Stimulated activated CD8-positive, alpha-beta memory T cell treated with anti-CD3 and anti-CD28 coated beads, Interleukin-7, amount 100 ng/mL, for 24 hours (primary cell): ENCODE data around the gene DUSP10.

ENCODE experiments used
- DNase-seq: peaks from one replicate; pipeline ENCODE4 v3.0.0-alpha.2; 2020; ENCODE audit warnings: low read depth

Gene DUSP10

GRCh38 chr1:221741703-221742554 is at the start of gene DUSP10:
Gene DUSP10 (minus strand): TSS chr1:221742089. CDS start chr1:221739744, 2,345 bp downstream.
- DNase-seq: peak; percentile 95

DNA sequence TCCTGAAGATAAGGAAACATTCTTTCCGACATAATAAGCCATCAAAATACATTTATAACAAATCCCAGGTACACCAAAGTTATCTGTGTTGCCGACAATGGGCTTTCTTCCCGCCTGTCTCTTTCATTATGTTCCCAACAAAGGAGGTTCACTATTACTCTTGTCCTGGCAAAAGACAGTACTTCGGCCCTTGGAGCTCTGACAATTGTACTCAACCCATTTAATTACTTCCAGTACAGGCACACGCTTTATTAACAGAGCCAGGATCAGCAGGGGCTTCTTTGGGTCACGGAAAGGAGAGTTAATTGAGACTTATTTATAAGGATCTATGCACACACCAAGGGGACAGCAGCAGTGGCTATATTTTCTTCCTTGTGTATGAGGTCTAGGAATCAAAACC is 46.6 kb upstream of the DUSP10 start:
- no peak for DNase-seq

GRCh38 chr1:221786647-221787046 is 44.8 kb upstream of the DUSP10 start:
- no peak for DNase-seq

- no peak for DNase-seq
These were observed 42.0 kb upstream of the DUSP10 start for GRCh38 chr1:221783936-221784335.

- no peak for DNase-seq
These were observed 41.5 kb upstream of the DUSP10 start for GRCh38 chr1:221783437-221783836.

DNA sequence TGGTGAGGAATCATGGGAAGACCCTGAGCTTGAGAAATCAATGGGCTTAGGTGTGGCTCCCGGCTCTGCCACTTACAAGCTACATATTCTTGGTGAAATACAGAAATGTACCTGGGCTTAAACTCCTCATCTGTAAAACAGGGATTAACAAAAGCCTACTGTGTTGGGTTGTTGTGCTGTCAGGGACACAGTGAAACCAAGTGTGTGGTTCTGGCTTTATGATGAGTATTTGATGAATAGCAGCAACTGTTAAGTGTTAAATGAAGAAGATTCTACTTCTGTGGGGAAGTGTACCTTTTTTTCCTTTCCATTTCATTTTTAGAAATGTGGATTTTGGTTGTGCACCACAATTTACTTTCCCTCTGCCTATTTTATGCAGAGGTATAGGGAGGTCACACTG is 41.1 kb upstream of the DUSP10 start:
- DNase-seq: no peak

DNA sequence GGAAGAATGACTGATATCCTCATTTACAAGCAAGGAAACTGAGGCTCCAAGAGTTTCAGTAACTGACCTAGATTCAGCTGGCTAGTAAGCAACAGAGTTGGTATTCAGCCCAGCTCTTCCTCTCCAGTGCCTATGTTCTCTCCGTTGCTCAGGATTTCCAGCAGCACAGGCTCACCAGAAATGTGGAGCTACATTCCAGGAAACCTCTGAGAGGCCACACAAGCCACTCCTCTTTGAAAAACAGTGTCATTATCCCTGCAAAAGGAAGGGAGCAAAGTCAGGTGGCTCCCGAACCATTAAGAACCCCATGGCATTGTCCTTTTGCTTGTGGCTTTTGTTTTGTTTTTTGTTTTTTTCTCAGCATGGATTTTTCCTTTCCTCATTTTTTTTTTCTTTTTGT is 40.6 kb upstream of the DUSP10 start:
- no peak for DNase-seq

- DNase-seq: no peak
These were observed 39.3 kb upstream of the DUSP10 start for GRCh38 chr1:221781102-221781755.

- DNase-seq: no peak
These were observed 38.3 kb upstream of the DUSP10 start for GRCh38 chr1:221780175-221780574.

DNA sequence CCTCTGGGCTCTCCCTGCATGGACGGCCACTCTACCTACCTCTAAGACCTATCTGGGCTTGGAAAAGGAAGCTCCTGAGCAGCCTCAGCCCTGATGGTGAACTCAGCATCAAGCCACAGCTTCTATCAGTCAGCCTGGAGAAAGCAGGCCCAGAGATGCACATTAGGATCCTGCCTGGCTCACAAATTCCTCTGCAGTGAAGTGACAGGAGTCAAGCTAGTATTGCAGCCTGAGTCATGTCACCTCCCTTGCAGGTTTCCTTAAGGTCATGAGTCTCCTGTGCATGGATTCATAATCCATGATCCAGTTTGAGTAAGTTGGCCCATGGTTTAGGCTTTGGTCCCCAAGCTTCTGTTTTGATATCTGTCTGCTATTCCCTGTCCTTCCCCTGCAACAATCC is 37.9 kb upstream of the DUSP10 start:
- no peak for DNase-seq

DNA sequence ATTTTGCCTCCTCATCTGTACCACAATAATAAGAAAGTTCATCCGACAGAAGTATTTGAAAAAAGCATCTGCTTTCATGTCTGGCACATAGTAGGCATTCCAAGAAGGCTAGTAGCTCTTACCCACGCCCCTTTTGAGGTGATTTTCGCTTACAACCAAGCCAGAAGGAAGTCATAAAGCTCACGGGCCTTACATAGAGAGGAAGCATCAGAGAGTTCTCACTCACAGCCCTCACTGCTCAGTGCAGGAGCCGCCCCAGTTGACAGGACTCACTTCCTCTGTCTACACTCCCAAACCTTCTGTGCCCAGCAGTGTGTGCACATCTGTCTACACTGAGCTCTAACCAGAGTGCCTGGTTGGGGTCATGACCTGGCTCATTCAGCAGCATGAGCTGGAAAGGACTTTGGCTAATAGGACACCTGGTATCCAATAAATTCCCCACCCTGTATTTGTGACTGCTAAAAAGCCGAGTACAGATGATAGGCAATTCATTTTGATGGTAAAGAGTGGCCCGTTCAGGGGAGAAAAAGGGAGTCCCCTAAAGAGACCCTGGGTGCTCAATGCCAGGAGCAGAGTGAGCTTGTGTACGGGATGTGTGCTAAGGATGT is 36.8 kb upstream of the DUSP10 start:
- no peak for DNase-seq

GRCh38 chr1:221778125-221778524 is 36.2 kb upstream of the DUSP10 start:
- DNase-seq: no peak

DNA sequence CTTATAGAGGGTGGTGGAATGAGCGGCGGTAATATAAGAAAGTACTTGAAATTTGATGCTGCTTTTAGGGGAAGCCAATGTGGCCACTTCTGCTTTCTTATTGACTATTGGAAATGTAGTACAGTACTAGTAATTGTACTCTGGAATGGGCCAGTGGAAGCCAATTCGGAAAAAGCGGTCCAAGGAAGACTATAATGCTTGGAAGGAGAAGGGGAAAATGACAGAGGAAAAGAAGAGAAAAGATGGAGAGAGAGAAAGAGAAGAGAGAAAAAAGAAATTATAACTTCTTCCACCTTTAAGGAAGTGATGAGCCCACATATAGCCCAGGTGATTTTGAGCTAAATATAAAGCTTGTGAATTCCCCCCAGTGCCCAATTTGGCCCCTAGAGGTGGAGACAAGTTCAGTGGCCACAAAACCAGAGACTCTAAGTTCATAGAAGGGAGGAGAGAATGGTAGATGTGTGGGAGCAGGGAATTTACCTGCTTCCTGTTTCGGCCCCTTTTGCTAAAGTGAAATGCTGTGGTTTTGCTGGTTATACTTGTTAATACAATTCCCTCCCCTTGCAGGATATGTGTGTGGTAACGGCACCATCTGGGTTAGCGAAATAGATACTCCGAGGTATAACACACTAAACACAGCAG is 35.7 kb upstream of the DUSP10 start:
- DNase-seq: no peak

DNA sequence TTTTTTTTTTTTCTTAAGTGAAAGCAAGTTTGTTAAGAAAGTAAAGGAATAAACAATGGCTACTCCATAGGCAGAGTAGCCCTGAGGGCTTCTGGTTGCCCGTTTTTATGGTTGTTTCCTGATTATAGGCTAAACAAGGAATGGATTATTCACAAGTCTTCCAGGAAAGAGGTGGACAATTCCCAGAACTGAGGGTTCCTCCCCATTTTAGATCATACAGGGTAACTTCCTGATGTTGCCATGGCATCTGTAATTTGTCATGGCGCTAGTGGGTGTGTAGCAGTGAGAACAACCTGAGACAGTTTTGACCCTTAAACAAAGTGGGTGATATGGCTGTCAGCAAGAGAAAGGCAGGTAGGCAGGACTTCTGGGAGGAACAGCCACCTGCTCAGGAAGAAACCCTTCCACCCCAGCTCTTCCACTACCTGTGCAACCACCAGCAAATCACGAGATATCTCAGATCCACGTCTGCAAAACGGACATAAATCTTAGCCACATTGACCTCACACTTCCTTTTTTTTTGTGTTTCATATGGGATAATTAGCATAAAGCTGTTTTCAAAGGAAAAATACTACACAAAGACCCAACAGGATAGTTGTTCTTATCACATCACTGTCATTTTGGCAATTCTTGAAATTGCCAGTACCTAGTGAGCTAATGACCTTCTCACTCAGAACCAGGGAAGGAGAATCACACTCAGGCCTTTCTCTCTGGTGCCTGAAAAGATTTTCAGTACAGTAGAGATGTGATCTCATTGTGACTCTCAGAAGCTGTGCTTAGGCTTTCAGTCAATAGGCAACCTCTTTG is 34.8 kb upstream of the DUSP10 start:
- DNase-seq: no peak

- no peak for DNase-seq
These were observed 33.3 kb upstream of the DUSP10 start for GRCh38 chr1:221775206-221775605.

DNA sequence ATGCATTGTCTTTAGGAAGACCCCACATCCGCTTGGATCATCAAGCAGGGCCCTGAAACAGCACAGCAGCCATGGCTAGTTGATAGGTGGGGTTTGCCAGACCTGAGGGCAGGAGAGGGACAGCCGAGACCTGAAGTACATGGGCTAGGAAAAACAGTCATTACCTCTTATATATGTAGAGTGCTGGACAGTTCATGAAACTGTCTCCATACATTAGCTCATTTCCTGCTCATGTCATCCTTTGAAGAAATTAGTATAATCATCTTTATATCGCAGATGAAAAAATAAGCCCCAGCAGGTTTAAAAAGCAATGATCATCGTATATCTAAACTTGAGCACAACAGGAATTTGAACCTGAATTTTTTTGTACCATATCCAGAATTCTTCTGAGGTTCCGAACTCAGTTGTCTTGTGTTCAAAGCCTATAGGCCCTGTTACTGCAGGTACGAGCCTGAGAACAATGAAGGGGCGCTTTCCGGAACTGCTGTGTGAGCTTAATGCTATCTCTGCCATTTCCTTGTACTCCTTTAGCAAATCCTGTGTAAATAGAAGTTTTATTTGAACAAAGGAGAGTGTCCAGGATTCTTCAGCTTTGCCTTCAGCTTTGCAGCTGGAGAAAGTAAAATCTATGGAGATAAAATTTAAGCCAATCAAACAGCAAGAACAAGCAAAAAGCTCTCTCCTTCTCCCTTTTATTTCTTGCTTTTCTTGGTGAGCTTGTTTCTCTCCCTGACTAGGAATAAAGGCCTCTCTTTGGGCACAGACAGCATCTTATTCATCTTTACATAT is 32.4 kb upstream of the DUSP10 start:
- DNase-seq: no peak

GRCh38 chr1:221773383-221773782 is 31.5 kb upstream of the DUSP10 start:
- no peak for DNase-seq

DNA sequence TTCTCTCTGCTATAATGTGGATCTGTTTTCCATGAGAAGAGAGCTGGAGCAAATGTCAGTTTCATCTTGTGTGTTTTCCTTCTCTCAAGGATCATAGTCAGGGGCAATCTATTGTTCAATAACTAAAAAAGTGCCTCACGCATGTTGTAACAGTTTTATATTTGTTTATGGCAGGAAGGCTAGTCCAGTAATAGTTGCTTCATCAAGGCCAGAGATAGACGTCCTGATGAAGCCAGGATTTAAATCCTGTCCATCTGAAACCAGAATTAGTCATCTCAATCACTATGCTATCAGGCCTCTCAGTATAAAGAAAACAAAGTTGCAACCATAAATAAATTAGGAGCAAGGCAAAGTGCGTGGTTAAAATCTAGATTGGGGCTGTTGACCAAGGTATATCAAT is 30.2 kb upstream of the DUSP10 start:
- DNase-seq: no peak

DNA sequence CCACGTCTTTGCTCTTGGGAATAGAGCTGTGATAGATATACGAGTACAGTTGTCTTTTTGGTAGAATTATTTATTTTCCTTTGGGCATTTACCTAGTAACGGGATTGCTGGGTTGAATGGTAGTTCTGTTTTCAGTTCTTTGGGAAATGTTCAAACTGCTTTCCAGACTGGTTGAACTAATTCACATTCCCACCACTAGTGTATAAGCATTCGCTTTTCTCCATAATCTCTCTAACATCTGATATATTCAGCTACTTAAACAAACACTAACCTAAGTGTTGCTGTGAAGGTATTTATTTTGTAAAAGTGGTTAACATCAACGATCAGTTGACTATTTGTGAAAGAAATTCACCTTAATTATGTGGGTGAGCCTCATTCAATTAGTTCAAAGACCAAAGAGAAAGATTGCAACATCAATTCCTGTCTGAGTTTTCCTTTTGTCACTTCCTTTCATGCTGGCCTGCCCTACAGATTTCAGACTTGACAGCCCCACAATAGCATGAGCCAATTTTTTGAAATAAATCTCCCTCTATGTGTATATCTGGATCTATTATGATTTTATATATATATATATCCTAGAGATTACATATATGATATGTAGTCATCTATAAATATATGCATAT is 26.7 kb upstream of the DUSP10 start:
- no peak for DNase-seq

- DNase-seq: no peak
These were observed 24.3 kb upstream of the DUSP10 start for GRCh38 chr1:221766210-221766609.

DNA sequence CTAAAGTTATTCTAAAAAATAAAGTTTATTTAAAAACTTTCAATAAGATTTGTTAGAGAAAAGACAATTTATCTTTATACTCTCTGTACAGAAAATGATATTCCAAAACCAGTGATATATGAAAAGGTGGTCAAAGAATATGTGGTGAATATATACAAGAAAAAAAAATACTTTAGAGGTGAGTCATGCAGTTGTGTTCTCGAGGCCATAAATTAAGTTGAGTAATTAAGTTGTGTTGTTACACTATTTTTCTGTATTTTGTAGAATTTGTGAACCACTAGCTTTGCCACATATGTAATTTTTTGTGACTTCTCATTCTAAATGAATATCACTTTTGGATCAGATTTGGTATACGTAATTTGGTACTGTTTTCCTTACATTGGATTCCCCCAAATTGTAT is 23.6 kb upstream of the DUSP10 start:
- DNase-seq: no peak
